8988T (cell line): ENCODE results near the gene ZNF672.
"Not testable (repeated sequence)": the region's sequence is repeated elsewhere in the genome, so short reads cannot be mapped to it uniquely, and the experiment has no call there.

Source experiments
- DNase-seq: peaks from one replicate; pipeline ENCODE4 v3.0.0; 2011

Gene ZNF672

DNA sequence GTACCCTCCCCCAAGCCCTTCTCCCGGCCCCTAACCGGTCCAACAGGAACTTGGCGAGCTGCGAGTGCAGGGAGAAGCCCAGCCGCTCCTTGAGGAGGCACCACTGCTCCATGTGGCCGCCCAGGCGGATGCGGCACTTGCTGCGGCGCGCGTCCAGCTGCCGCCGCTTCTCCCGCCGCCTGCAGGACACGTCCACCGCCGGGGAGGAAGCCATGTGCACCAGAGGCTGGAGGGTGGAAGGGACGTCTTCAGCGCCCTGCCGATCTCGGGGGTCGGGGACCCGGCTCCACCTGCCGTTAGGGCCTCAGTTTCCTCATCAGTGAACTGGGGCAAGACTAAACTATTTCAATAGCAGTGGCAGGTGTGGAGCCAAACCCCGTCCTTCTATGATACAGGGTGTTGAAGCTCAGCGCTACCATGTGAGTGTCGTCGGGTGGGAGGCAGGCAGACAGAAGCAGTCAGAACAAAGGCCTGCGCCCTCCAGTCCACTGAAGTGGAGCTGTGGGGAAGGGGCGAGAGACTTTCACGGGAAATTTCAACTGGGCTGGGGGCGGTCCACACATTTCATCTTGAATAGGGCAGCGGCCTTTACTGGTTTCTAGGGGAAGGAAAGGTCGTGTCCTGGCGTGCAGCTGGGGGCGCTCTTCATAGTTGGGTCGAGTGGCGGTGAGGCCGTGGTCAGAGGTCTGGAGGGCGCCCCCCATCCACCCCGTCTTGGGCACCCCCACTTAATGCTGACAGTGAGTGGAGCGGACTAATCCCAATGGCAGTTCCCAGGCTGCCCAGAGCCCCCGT lies 20.3 kb downstream of the ZNF672 start:
- DNase-seq = no peak

DNA sequence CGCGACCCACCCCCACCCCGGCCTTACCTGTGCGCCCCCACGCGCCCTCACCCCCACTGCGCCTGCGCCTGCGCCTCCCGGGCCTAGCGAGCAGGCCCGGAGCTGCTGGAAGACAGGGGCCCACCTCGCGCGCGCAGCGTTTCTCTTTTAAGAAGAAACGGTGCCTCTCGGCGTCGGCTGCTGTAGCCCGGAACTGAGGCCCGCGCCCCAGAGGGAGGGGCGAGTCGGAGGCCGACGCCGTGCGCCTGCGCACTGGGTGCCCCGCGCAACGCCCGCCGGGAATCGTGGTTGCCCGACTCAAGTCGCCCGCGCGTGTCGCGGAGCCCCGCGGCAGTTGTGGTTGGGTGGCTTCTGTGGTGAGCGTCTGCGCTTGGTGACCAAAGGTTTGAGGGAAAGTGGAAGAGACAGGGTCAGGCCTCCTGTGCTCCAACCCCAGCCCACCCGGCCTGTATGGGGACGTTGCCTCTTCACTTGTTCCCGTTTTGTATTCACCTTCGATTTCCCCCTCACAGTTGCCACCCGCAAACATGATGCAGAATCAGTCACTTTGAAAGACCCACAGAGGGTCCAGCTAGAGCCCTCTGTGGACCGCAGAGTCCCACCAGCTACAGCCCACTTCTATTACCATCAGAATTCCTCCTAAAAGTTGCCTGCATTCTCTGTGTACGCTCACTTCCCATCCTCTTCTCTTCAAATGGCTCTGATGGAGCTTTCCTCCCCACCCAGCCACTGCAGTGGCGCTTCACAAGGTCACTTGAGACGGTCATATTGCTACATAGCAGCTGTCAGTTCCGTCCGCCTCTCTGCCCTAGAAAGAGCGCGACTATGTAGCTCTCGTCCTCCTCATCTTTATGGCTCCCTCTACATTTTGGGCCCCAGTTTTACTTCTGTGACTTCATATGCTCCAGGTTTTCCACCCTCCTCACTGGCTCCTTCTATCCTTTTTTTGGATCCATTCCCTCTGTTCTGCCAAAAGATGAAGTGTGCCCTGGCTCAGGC lies 21.2 kb downstream of the ZNF672 start, which contains the start of gene ZNF692:
TSS of gene ZNF692 (minus strand) at position 195 of the 999 bp plus-strand sequence. CDS start 776 bp downstream, outside the sequence.
- DNase-seq = peak; percentile 92

DNA sequence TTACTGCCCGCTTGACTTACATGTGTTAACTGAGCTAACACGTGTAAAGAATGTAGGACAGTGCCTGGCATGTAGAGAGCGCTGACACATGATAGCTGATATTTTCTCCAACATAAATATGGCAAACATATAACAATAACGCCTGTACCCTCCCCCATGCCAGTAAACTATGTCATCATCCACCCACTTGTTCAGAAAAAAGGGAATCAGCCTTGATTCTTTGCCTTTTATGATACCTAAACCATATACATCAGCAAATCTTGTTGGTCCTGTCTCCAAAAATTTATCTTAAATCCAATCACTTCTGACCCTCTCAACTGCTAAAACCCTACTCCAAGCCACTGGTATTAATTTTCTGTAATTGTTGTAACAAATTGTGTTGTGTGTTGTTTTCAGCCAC lies 22.0 kb downstream of the ZNF672 start:
- no peak for DNase-seq

DNA sequence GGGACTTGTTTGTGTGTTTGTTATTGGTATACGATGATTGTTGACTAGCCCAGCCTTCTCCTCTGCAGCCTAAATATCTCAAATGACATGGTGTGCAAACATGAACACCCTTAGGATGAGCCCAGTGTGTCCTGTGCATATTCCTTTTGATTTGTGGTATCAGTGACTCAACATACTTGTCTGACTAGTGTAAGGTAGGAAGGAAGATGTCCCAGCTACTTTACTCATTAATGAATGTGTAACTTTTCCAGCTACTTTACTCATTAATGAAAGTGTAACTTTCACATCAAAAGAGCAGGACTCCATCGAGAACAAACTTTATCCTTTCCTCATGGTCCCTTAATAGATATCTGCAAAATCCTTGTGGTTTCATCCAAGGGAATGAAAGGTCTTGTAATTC lies 23.6 kb downstream of the ZNF672 start:
- DNase-seq = no peak

DNA sequence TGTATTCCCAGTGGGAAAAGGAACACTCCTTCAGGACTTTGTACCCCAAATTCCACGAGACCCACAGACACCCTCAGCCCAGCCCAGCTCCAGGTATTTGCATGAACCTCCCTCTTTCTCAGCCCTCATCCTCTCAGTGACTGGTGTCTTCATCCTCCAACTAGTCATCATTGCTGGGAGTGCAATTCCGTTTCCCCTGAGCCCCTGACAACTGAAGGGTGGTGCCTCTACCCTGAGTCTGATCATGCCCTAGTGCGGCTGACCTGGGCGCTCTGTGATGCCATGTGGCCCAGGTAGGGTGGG lies 24.6 kb downstream of the ZNF672 start:
- no peak for DNase-seq

DNA sequence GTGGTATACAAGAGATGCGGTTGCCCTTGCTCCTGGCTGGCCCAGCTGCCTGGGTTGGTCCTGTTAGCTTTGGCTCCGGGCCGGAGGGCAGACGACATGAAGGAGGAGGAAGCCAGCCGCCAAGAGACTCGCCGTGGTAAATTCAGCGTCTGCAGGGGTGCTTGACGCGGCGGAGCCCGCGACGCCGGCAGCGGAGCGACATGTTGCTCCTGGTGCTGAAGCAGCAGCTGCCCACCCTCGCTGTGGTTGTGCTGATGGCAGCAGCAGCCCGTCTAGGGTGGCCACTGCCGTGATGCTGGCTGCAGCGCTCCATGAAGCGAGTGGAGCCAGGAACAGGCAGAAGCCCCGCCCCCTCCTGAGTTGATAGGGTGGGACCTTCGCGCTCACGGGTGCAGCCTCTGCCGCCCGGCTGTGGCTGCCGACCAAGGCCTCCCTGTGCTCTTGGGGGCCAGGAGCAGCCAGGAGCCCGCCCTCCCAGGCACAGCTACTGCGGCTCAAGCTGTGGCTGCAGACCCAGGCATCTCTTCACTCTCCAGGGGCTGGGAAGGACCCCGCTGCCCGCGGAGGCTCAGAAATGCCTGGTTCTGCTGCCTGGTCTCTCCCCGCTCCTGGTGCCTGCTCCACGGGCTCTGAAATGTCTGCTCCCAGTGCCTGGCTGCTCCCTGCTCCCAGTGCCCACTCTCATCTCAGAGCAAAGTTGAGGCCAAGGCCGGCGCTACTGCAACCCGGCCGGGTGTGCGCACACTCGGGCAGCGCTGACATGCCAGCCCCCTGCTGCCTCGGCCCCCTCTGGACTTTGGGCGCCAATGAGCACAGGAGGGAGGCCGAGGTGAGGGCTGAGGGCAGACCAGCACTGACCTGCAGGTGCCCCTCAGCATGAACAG lies 25.2 kb downstream of the ZNF672 start:
- DNase-seq = no peak

DNA sequence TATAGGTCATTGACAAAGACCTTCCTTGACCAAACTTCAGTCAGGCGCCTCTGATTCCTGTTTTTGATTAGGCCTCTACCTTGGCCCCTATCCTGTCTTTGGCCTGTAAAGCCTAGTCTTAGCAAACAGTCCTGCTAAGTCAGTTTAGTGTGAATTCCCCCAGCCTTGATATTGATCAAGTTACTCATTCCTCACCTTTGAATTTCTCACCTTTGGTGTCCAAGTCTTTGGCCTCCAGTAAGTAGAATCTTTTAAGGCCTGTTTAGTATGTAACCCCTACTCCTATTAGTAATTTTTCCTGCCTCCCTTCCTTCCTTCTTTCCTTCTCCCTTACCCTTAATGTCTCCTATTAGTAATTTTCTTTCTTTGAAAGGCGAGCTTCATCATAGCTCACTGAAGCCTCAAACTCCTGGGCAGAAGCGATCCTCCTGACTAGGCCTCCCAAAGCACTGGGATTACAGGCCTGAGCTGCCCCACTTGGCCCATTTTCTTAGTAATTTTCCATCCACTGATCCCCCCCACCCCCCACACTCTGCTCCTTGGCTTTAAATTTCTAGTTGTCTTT lies 33.9 kb downstream of the ZNF672 start:
- no peak for DNase-seq

DNA sequence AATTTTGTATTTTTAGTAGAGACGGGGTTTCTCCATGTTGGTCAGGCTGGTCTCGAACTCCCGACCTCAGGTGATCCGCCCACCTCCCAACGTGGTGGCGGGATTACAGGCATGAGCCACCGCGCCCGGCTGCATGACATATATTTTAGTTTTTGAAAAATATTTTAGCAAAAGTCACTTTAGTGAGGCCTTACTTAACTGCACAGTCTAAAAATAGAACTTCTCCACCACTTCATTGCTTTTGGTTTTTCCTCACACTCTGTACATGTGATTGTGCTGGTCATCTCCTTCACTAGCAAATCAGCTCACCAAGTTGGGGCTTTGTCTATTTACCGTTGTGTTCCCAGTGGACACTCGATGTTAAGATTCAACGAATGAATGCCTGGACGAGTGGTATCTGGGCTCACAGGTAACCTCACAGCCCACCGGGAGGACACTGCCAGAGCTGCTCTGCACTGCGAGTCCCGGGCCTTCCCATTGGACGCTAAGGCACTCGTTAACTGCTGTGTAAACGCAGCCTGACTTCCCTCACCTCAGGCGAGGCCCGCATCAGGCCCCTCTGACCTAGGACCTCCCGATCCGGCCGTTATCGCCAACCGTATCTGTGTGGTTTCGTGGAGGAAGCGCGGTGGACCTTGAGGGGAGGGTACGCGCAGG lies 34.9 kb downstream of the ZNF672 start:
- DNase-seq = no peak

DNA sequence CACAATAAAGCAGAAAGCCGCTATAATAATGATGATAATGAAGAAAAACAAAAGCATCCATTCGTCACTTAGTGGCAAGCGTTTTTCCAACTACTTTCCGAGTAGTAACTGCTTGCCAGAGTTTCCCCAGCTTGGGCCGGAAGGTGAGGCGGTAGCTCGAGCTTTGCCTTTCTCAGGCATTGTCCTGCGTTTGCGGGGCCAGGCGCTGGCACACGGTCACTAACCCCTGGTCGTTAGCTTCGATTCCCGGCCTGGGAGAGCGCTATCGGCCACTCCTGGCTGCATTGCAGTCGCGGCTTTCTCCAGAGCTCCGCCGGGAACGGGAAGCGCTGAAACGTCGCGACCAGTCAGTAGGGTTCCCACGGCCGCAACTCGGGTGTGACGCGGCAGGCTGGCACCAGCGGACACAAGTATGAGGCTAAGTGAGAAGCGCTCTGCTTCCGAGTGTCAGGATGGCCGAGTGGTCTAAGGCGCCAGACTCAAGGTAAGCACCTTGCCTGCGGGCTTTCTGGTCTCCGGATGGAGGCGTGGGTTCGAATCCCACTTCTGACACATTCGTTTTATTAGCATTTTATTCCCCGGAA lies 35.5 kb downstream of the ZNF672 start:
- no peak for DNase-seq

DNA sequence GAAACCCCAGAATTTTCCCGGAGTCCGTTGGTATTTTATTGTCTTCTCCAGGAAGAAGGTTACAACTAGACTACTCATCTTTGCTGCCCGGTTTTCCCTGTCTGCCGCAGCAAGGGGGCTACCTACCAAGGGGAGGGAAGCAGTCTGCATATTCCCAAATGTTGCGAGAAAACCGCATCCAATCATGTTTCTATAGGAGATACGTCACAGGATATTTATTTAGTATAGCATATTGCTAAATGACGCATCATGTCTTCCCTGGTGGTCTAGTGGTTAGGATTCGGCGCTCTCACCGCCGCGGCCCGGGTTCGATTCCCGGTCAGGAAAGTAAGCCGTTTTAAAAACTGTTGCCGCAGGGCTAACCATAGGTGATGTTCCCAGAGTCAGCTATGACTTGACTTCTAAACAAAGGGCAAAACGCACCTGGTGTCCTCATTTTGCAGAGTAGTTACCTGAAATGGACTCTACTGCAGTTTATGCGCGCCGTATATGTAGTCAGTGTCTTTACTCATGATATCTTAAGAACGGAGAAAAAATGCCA lies 36.0 kb downstream of the ZNF672 start:
- DNase-seq = no peak

DNA sequence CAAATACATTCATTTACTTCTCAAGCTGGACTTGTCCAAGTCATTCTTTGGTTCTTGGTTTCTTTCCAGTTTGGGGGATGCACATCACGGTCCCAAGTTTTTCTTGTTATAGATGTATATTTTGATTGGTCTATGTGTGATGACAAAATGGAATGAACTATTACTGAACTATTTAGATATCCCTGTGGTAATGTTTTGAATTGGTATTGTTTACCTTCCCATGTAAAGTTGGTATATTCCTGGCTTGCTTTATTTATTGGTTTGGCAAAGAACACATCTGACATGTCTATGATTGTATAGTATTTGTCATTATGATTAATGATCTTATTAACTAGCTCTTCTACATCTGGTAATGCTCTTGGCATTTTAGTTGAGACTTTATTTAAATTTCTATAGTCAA lies 43.2 kb downstream of the ZNF672 start:
- DNase-seq = no peak

DNA sequence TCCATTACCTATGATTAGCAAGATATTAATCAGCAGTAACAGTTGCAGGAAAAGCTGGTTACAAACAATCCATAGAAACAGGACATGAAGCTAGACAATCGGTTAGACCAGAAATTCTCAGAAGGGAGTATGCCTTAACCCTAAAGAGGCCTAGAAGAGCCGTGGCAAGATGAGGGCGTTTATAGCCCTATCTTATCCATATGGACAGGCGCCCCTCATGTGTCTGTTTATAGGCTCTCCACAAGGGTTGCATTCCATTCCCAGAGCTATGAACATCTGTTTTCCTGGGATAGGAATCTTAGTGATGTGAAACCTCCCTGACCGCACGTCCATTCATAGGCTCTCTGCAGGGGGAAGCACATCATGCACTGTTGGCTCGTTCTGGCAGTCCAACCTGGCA lies 44.4 kb downstream of the ZNF672 start:
- DNase-seq = not testable (repeated sequence)

DNA sequence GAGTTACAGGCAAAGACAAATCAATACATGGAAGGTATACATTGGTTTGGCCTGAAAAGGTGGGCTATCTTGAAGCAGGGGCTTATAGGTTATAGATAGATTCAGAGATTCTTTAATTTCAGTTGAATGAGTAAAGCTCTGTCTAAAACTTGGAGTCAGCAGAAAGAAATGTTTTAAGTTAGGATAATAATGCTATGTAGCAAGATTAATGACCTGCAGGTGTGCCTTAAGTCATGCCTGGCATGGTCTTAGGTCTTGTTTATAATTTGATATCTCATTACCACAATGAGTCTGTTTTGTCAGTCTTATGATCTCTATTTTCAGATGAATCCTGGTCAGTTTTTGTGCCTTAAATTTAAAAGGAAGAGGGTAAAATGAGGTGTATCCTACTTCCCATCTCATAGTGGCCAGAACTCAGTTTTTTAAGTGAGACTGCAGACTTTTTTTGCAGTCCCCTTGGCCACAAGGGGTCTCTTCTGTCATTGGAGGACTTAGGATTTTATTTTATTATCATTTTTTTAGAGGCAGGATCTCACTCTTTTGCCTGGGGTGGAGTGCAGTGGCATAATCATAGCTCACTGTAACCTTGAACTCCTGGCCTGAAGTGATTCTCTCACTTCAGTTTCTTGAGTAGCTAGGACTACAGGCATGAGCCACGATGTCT lies 46.7 kb downstream of the ZNF672 start:
- DNase-seq = no peak

DNA sequence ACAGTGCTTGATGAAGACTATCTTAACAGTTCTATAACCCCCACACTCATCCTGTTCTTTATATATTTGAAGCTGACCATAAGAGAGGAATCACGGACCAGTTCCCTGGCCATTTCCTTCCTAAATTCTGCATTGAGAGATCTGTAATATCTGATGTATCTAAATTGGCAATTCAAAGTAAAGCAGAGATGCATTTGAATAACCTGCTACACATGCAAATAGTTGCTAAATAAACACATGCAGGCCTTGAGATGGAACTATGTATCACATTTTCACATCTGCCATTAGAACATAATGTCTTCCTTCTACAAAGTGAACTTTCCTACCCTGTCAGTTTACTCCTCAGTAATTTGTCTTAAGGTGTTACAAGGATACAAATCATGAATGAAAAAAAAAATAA lies 47.6 kb downstream of the ZNF672 start:
- no peak for DNase-seq

DNA sequence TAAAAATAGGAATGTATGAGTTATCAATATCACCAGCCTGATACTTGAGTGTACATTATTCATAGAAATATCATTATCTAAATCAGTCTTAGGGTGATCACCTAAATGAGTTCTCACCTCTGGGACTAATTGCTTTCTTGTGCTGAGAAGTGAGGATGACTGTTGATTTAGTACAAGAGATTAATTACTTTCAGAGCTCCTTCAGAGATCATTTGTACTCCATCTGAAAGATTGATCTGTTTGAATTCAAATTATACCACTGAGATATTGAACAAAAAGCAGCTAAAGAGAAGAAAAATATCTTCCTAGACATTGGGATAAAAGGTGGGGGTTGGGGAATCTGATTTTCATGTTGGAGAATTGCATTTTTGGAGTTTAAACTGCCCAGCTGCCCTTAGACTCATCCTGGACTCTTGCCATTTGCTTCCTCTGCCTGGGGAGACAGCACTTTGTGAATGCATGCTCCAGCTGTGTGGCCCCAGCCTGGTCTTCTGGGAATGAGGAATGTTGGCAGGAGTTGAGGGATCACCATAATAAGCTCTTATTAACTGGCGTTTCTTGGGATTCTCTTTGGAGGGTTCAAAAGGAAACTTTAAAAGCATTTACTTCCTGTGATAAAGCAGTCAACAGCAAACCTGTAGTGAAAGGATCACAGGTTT lies 48.3 kb downstream of the ZNF672 start:
- DNase-seq = no peak

DNA sequence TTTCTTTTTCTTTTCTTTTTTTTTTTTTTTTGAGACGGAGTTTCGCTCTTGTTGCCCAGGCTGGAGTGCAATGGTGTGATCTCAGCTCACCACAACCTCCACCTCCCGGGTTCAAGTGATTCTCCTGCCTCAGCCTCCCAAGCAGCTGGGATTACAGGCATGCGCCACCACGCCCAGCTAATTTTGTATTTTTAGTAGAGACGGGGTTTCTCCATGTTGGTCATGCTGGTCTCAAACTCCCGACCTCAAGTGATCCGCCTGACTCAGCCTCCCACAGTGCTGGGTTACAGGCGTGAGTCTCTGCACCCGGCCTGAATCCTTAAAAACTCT lies 51.9 kb downstream of the ZNF672 start:
- not testable (repeated sequence) for DNase-seq

DNA sequence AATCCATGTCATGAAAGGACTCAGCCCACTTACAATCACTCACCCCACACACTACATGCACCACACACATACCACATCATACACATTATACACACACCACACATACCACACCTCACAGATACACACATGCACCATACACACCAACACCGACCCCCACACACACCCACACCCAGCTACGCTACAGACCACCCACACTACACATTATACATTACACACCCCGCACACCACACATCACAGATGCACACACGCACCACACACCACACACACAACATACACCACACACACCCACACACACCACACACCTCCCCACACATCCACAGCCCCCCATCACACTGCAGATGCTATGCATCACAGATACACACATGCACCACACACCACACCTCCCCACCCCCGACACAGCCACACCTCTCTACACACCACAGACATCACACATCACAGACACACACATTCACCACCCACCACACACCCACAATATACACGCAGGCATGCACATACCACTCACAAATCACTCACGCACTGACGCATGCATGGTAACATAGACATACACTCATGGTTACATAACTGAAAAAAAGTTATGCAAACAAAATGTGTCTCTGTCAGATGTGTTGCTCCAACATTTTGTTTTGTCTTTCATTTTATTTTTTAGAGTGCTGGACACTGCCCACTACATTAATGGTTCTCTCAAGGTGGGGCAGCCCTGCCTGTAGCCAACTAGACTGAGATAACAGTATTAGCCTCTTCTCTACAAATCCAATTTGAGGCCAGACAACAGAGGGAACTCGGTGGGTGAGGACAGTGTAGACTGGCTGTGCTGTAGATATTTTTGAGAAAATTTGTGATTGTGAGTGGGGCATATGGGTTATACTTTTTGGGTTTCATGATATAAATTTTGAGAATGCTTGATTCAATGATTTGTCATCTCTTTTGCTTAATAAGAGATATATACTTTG lies 52.8 kb downstream of the ZNF672 start:
- no peak for DNase-seq

DNA sequence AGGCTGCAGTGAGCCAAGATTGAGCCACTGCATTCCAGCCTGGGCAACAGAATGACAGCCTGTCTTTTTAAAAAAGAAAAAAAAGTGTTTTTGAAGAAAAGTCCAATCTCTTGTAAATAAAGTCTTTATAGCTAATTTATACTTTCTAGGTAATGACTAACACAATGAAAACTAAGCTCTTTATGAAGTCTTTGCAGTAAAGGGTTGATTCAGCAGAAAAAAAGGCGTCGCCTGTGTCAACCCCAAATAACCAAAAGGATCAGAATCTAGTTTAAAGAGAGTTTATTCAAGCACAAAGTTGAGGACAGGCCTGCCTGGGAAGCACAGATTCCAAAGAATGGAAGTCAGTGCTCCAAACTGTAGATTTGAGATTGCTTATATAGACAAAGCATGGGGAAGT lies 53.7 kb downstream of the ZNF672 start:
- DNase-seq = no peak

DNA sequence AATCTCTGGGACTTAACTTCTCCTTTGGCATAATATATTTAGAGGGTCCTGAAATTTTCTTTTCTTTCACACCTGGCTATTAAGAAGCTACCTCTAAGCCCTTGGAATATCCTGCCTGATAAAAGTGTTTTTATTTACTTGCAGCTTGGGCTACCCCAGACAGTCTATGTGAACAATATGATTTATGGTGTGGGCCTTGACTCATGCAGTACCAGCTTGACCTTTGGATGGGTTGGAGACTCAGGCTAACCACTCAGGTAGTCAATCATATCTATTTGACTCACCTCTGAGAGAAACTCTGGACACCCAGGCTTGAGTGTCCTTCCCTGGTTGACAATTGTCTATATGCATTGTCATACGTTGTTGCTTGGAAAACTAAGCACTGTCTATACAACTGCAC lies 54.6 kb downstream of the ZNF672 start:
- DNase-seq = no peak
